ENCODE results near the gene PPIF. TPM values are rescaled to one million over a fixed set of nuclear protein-coding genes. Genes with fewer than 3 reads are reported as not detected.

The PPIF gene
- total and polyA plus RNA-seq, 2 donors (not counting 3 experiments of a cell fraction or from before 2014, with no cell fraction given): 50.7 to 51.2 TPM

DNA sequence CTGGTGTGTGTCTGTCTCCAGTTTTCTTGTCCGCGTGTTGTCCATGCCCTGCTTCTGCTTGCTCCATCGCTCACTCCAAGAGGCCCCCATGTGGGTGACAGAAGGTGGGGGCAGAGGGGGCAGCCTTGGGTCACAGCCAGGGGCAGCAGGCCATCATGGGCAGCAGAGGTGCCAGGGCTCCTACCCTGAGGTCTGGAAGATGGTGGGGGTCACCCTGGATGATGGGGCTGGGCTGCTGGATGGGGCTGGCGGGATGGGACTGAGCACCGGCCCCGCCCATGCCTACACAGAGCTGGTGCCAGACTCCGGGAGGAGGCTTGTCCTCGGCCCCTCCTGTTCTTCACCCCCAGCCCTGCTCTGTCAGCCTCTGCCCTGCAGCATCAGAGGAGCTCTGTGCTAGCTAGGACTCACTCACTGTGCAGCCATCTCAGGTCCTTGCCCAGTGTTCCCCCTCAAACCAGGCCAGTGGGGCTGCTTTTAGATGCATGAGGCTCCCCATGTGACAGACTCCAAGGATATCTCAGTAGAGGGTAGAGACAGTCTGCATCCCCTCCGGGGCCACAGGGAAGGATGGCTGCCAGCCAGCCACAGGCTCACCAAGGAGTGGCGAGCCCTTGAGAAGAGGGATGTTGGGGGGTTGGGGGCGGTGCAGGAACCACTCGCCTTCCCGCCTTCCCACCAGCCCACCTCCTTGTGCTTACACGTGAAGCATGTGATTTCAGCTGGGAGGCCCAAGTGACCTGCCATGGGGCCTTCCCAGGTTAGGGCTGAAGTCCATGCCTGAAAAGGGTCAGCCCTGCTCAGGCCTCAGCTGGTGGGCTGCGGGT is 35.5 kb upstream of the PPIF start:
- no peak for TF ChIP-seq POLR2A (IDR thresholded peaks at IDR 0.05; ENCODE audit: low read depth, low read length)
- no peak for TF ChIP-seq FOS (IDR thresholded peaks at IDR 0.05; ENCODE audit: borderline replicate concordance, insufficient read depth, low read length)
- TF ChIP-seq JUN (IDR thresholded peaks at IDR 0.05; ENCODE audit: borderline replicate concordance, insufficient read depth, insufficient read length, low read depth): no peak
- no peak for TF ChIP-seq MAX (IDR thresholded peaks at IDR 0.05; ENCODE audit: insufficient read depth, insufficient read length)
- no peak for TF ChIP-seq POLR2AphosphoS5 (IDR thresholded peaks at IDR 0.05; ENCODE audit: insufficient read depth, low read depth, low read length)
- TF ChIP-seq EZH2 (IDR thresholded peaks at IDR 0.05; ENCODE audit: borderline replicate concordance, low read depth, low read length, severe bottlenecking): no peak
- no peak for TF ChIP-seq GATA2 (IDR thresholded peaks at IDR 0.05; ENCODE audit: insufficient read depth, insufficient read length, low read depth, low read length)
- TF ChIP-seq MYC (IDR thresholded peaks at IDR 0.05; ENCODE audit: low read depth, low read length): no peak
- TF ChIP-seq CTCF (IDR thresholded peaks at IDR 0.05; ENCODE audit: extremely low read depth in 1 of 2, insufficient read depth in 1 of 2, low read depth in 1 of 2, low read length in 2 of 2): no peak
- dilution Hi-C loops (cut with MboI; ENCODE audit: extremely low pct_ligation_motif_present, low sequenced_read_pairs): no loop called here
- H3K27me3 ChIP-seq (ENCODE audit: control insufficient read depth in 2 of 2, insufficient read depth in 2 of 2, low read length in 2 of 2): no peaks in the 10 kb centered on the region
- POLR2A ChIA-PET: no interaction called here
- CTCF ChIA-PET: no interaction called here
- peaks cover 13 to 58% of the 10 kb centered on the region in 2 experiments for H3K36me3 ChIP-seq (ENCODE audit: control insufficient read depth in 2 of 2, extremely low read depth in 1 of 2, insufficient read depth in 2 of 2, low read length in 2 of 2)
- H3K27ac ChIP-seq (ENCODE audit: insufficient read depth, low read depth, low read length): no peak overlapping the region
- no peaks in the 10 kb centered on the region for H3K79me2 ChIP-seq (ENCODE audit: control insufficient read depth, insufficient read depth, low read length)
- no peak overlapping the region for H3K4me3 ChIP-seq (replicated peaks in 1 of 3; ENCODE audit: insufficient read depth in 1 of 3, low read depth in 1 of 3, low read length in 3 of 3)
- no peaks in the 10 kb centered on the region for H3K9me1 ChIP-seq (replicated peaks; ENCODE audit: control insufficient read depth, extremely low read depth, insufficient read depth, low read length)
- DNase-seq (ENCODE audit: low read depth, low spot score) (no peak), FAIRE-seq (no peak)
- intact Hi-C loops (cut with micrococcal nuclease): no loop called here
- no peaks in the 10 kb centered on the region for H4K20me1 ChIP-seq (replicated peaks; ENCODE audit: control insufficient read depth, extremely low read depth, insufficient read depth, low read length)
- no peak overlapping the region for H3K4me2 ChIP-seq (ENCODE audit: insufficient read depth, low read length)
- no peak overlapping the region for H3K9ac ChIP-seq (replicated peaks; ENCODE audit: extremely low read depth, insufficient read depth, low read length)
- H2AFZ ChIP-seq (ENCODE audit: low read depth, low read length): no peak overlapping the region
- BruUV-seq (replicated peaks): no TSS peak
- H3K9me3 ChIP-seq (replicated peaks; ENCODE audit: control insufficient read depth, insufficient read depth, low read length): no peaks in the 10 kb centered on the region
- H3K4me1 ChIP-seq (ENCODE audit: control insufficient read depth, extremely low read depth, insufficient read depth, low read length): no peaks in the 10 kb centered on the region
